ENCODE results near the gene TRIM32.
"Not testable (repeated sequence)": the region's sequence is repeated elsewhere in the genome, so short reads cannot be mapped to it uniquely, and the experiment has no call there.

Gene TRIM32

DNA sequence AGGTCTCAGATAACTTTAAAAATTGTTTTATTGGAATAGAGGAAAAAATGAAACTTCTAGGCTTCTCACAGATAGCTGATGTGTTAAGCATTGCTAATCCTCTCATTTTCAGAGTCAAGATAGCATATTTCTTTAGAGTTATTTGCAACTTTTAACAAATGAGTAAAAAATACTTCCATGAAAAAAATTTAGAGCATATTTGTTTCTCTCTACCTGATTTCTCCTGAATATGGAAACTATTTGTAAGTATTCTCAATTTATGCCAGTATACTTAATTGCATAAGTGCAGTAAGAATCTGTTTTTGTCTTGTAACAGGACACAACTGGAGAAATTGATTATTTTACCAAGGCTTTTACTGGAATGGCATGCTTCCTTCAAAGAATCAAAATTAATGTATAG is 3.6 kb upstream of the TRIM32 start:
- no peak for DNase-seq

DNA sequence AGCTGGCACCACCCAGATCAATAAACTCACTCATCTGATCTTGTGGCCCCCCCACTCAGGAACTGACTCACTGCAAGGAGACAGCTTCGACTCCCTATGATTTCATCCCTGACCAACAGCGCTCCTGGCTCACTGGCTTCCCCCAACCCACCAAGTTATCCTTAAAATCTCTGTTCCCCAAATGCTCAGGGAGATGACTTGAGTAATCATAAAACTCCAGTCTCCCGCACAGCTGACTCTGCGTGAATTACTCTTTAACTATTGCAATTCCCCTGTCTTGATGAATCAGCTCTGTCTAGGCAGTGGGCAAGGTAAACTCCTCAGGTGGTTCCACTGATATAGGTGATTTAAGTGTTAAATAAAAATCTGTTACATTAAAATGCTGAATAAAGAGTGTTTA is 1.9 kb upstream of the TRIM32 start:
- DNase-seq: no peak

DNA sequence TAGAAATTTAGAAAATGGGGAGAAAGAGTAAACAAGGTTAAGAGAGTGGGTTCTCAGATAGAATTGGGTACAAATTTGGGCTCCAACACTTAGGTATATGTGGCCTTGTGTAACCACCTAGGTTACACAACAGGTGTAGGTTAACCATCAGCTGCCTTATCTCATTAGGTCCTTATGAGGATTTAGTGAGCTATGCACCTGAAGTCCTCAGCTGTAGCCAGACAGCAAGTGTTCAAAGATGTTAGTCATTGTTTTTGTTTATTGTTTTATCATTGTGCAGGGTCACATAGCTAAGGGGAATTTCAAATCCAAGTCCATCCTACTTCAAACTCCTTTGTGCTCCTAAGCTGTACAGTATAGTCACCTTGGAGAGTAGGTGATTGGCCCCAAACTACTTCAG is 970 bp upstream of the TRIM32 start:
- DNase-seq: no peak

DNA sequence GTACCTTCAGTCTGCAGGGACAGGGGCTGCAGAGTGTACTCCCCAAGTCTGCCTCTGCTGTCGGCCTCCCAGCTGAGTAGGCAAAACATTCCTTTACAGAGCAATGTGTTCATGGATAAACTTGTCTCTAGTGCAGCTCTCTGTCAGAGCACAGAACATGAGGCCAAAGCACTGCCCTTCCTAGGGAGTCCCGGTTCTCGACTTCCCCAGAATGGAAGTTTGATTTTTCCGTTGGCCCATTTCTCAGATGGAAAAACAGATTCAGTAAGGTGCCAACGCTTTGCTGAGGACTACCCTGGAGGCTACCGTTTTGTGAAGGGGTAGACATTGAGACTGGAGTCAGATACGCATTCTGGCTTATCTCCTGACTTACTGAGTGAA is 422 bp upstream of the TRIM32 start:
- no peak for DNase-seq

DNA sequence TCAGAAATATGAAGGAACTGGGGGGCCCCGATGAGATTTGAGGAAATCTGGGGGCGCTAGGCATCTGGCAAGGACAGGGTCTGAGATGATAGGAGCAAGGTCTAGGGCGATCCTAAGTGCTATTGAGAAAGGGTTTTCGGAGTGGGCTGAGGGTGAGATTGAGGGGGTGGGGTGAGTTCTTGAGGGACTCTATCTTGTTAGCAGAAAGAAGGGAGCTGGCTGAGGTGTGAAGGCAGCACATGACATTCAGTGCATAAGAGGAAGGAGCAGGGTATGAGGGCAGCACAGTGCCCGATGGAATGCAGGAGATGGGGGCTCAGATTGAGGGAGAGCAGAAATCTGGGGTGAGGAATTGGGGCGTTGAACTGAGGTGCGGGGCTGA is 640 bp downstream of the TRIM32 start:
- no peak for DNase-seq

DNA sequence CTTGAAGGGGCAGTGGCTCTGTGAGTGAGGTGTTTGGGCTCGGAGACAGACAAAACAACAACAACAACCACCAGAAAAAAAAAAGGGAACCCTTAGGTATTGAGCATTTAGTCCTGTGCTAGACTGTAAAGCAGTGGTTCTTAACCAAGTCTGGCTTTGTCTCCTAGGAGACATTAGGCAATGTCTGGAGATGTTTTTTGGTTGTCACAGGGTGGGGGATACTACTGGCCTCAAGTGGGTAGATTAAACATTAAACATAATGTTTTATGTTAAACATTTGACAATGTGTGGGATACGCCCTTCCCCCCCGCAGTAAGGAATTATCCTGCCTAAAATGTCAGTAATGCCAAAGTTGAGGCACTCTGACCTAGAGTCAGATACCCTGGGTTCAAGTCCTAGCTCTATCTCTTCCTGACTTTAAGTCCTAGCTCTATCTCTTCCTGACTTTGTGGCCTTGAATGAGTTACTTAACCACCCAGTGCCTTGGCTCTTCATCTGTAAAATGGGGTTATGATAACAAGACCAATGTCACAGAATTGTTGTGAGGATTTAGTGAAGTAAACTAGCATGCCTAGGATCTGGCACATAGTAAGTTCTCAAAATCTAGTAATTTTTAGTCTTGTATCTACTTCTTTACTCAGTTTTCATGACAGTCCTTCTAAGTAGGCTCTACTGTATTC is 1.8 kb downstream of the TRIM32 start:
- DNase-seq: no peak

DNA sequence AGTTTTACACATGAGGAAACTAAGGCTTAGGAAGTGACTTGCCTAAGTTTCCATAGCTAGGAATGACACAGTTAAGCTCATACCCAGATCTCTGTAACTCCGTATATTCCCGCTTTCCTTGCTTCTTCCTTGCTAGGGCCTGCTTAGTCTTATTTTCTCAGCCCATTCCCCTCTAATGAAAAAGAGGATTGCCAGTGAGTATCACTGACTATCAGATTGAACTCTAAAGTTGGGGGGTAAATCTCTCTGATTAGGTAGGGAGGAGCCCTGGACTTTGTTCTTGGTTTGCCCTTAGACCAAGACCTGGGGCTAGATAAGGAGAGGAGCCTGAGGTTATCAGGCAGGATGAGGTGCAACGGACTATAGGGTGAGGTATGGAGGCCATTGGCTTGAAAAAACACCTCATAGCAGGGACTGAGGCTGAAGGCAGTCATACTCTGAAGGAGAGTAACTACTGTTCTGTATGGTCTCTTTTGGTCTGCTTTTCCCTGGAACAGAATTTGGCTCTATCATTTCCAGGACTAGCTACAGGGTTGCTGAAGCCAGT is 2.5 kb downstream of the TRIM32 start:
- no peak for DNase-seq

DNA sequence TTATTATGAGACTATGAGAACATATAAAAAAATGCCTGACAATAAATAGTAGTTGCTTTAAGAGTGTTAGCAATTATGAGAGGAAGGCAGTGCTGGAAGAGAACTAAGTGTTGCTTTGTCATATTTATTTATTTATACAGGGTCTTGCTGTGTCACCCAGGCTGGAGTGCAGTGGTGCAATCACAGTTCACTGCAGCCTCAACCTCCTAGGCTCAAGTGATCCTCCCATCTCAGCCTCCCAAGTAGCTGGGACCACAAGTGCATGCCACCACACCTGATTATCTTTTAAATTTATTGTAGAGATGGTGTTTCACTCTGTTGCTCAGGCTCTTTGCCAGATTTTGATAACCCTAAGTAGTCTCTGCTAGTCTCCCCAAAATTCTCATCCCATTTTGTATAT is 3.7 kb downstream of the TRIM32 start:
- not testable (repeated sequence) for DNase-seq

DNA sequence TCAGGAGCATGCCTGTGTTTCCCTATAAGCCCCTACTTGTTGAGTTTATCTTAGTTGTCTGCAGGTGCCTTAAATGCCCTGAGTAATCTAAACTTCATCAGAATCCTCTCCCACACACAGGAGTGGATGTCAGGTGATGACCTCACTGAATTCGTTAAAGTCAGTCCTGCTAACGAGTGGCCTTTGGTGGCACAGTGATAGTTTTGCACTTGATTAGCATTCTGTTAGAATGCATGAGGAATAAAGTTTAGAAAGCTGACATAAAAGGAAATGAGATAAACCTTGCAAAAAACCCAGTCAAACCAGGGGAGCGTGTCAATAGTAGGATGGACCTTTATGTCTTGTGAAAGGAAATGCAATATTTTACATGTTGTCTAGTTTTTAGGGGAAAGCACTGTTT is 4.5 kb downstream of the TRIM32 start:
- DNase-seq: no peak

DNA sequence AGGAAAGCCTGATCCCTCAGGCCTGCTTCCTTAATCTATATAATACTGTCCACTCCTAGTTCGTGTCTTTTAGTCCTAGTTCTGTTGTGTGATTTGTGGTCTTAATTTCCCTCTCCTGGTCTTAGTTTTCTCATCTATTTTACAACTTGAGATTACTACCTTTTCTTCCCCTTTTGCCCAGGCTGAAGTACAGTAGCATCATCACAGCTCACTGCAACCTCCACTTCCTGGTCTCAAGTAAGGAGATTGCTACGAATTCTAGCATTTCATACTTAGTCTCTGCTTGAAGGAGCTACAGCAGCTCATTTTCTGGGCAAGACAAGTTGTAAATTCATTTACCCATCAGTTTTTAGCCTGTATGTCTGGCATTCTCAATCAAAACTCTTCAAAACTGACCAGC is 5.5 kb downstream of the TRIM32 start:
- no peak for DNase-seq

DNA sequence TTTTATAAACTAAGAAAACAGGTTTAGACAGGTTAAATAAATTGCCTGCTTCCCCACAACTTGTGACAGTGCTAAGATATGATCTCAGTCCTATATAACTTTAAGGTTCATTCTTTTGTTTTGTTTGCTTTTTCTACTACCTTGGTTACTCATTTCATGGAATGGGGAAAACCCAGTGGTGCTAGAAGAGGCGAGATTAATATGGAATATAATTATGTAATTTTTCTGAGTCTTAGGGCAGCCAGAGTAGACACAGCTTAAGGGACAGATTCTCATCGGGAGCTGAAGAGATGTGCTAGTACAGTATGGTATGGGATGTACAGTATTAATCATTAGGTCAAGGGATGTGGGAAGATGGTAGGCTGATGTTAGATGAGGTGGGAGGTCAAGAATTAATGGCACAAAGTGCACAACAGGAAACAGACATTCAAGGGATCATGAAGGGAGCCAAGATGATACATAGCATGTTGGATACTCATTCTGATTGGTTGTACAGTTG is 6.2 kb downstream of the TRIM32 start:
- peak in 1 of 2 donors; percentile 34 for DNase-seq

DNA sequence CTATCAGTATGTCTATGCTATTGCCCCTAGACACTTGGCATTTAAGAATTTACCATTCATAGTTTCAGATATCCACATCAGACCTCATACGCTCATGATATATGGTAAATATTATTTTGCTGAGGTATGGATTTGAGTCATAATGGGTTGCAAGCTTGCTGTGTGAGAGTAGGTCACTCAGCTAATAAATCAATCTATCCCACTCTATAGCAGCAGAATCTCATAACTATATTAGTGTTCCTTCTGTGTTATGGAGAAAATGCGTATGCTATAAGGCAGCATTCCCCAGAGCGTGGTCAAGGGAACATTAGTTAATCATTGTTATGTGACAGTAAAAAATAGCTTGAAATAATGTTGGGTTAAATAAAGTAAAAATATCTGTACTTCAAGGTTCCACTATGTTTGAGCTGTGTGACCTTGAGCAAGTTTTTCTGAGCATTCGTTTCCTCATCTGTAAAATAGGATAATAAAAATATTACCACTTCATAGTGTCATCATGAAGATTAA is 7.7 kb downstream of the TRIM32 start:
- DNase-seq: no peak

DNA sequence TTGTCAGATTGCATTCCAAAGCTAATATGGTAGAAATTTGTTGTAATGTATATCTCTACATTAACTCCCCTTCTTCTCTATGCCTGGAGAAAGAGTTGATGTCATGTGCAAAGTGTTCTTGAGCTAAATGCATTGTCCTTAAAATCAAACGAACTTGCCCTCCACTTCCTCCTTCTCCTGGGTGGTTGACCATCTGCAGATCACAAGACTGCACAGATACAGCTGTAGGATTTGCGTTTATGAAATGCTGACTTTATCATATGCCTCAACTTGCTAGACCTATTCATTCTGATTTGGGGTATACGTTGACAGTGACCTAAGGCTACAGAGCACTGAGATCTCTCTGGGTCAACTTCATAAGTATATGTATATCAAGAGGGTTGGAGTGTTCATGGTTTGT is 8.3 kb downstream of the TRIM32 start:
- DNase-seq: peak in 1 of 2 donors; percentile 27

DNA sequence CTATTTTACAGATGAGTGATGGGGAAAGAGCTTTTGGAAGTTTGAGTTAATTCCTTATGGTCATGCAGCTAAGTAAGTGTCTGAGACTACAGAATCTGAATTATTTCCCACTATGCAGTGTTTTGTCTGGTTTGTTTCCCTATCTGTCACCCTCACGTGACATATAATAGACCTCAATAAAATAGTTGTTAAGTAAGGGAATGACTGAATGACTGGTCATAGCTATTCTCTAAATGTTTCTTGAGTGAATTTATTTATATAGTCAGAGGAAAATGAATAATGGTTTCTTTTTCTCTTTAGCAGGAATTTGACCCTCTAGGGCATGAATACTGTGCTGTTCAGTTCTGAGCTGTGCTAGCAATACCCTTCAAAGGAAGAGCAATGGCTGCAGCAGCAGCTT is 10.3 kb downstream of the TRIM32 start:
- no peak for DNase-seq

DNA sequence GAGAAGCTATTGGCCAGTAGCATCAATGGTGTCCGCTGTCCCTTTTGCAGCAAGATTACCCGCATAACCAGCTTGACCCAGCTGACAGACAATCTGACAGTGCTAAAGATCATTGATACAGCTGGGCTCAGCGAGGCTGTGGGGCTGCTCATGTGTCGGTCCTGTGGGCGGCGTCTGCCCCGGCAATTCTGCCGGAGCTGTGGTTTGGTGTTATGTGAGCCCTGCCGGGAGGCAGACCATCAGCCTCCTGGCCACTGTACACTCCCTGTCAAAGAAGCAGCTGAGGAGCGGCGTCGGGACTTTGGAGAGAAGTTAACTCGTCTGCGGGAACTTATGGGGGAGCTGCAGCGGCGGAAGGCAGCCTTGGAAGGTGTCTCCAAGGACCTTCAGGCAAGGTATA is 10.8 kb downstream of the TRIM32 start:
- no peak for DNase-seq

DNA sequence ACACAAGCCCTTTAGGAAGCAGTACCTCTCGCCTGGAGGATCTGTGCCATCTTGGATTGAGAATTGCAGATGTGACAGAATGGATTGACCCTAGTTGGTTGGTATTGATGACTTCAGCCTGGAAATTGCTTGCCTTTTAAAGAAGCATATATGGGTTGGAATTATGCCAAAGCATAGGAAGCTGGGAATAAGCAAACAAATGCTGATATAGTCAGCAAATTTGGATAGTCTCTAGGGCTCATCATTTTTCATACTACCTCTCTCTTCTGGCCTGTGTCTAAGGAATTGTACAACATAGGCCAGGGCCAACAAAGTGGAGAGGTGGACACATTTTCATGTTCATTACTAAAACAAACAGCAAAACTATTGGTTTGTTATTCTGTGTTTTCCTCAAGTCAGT is 13.2 kb downstream of the TRIM32 start:
- no peak for DNase-seq

DNA sequence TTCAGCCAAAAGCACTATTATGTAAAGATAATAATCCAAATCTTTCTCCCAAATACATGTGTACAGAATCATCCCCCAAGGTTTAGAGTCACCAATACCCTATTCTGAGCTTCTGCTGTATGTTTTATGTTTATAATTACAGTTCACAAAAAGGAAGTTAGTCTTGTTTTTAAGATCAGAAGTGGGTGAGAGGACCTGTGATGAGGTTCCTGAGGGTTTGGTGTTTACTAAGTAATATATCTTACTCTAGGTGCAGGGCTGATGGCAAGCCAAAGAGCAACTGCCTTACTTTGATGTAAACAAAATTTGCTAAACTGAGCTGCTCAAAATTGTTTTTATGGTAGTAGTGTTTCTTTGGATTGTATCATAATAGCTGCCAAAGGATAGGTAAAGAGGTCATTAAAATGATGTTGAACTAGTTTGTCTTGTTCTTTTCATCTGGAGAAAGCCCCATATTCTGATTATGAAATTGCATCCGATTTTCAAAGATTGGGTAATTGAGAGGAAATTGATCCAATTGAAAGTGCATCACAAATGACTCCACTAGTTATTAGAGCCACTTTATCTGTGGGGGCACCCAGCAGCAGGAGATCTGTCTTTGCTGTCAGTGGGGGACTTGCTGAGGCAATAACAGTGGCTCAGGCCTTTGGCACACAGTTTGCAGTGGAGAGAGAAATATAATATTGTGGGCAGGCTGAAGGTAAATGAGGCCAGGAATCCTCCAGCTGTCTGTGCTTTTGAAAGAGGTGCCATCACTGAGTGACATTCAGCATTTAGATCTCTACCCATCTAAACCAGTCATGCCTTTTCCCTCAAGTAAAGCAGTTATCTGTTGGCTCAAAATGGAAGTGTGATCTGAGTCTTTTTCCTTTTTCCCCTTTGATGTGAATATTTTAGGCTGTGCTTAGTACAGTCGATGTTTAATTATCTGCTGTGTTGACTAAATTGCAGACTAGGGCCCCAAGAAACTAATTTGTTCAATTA is 14.1 kb downstream of the TRIM32 start:
- no peak for DNase-seq

DNA sequence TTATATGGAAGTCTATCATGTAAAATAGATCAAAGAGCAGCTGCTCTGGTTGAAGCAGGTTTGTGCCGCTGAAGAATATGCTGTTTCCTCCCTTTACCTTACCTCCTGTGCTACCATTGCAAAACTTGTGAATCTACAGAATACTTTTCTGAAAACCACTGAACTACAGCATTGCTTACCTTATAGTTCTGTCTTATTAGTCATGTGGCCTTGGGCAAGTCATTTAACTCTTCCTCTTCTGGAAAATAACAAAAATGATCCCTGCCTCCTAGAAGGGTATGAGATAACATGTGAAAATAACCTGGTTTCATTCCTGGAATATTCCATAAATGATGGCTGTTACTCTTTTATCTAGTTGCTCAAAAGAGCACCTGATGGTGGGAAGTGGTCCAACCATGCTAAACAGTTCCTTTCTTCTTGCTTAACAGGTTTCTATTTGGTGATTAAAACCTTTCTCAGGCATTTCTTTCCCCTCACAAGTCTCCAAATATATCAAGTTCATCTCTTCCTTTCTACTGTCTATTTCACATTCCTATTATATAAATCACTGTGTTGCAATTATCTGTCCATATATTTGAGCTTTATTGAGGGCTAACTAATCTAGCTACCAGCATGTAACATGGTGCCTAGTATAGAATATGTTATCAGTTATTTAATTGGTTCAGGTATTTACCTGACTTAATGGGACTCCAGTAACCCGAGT is 15.0 kb downstream of the TRIM32 start:
- no peak for DNase-seq

DNA sequence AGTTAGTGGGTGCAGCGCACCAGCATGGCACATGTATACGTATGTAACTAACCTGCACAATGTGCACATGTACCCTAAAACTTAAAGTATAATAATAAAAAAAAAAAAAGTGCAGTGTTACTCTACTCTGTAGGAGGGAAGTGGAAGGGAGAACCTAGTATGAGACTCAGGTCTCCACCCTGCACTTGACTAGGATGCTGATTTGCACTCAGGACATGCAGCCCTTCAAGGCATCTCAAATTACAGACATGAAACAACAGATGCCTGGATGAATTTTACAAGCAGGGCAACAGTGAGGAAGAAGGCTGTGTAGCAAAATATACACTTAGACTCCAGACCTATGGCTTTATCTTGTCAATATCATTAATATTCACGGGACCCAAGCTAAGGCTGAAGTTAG is 16.5 kb downstream of the TRIM32 start:
- no peak for DNase-seq

DNA sequence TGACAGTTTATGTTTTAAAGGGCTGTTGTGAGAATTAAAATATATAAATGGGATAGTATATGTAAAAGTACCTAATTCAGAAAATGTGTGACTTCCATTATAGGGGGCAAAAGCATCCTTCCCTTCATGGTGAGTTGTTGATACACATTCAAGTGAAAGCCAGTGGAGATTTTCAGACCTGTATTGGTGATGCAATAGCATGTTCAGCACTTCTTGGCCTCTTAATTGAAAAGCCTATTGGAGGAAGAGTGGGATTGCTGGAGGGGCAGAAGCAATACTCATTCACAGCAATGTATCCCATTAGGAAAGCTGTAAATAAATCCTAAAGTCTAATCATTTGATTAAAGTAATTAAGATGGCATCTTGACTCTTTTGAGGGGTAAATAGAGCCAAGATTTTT is 17.4 kb downstream of the TRIM32 start:
- no peak for DNase-seq

DNA sequence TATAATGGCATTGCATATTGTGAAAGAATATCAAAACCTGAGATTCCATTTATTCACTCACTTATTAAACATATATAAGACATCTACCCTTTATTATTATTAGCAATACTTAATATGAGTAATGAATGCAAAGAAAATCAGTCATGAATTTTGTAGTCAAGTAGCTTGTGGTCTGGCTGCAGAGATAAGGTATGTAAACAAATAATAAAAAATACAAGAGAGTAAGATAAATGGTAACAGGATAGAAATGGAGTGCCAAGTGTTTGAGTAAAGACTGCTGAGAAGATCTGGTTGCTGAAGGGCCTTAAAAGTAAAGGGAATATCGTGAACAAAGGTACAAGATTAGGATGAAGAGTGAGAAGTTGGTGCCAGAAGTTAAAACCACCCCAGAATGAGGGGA is 18.4 kb downstream of the TRIM32 start:
- DNase-seq: no peak

DNA sequence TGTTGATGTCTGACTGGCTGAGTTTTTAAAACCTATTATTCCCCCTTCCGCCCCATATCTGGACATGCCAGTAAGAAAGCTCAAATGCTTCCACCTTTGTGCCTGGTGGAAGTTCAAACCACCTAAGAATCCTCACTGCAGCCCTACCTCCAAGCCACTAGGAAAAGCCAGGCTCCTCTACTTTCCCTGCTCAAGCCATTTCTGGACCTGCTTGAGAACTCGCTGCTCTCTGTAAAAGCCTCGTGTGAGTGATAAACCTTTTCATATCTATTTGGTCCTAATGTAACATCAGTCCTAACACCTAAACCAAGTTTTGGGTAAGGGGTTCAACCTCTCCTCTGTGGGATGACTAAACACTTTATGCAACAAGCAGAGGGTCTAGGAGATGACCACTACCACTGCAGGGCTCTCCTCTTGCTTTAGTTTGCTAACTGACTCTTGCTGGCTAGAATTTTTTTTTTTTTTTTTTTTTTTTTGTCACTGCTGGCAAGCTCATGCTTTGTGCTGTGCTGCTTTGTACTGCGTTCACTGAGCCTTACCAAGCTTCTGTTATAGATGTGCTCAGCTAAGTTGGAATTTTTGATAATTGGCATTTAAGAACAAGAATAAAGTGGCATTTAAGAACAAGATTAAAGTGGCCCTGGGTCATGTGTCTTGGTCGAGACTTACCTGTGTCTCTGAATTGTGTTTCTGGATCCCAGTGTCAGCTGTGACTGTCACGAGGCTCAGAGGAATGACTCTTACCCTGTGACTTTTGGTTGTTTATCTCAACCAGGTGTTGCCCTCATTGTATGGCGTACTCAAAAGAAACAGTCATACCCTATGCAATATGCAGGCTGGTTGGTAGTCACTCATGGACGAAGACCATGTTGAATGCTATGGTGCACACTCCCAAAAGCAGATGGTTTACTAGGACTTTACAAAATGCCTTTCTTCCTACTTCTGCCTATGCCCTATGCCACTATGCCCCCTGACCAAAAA is 19.5 kb downstream of the TRIM32 start:
- DNase-seq: no peak

All from inflammatory macrophage treated with lipopolysaccharide for 1 hour (primary cell).